ENCODE results near the gene TJP2.

GRCh38 chr9:69173891-69174615, at the start of gene TJP2:
- TF ChIP-seq ELK1 (IDR thresholded peaks at IDR 0.05; ENCODE audit: low read depth, low read length) (no peak), POLR2A (IDR thresholded peaks at IDR 0.05; ENCODE audit: low read depth, low read length) (no peak; the same call in 1 of the 2 replicates)

Data from GM12878 (cell line).